Right lobe of liver (tissue), 4 donors: ENCODE data around the gene RXFP2.

Experiments
- CTCF ChIP-seq, 4 donors: fragments of 200-600 bp in 3 of 4; fragments of 450-650 bp in 1 of 4; IDR thresholded peaks; one replicate each; pipeline versions ENCODE4 v1.5.1 to v1.8.0; 2016 to 2022; ENCODE audit warnings: antibody characterized with exemption in 4 of 4, mild to moderate bottlenecking in 2 of 4
- POLR2A ChIP-seq: fragments of 450-650 bp; IDR thresholded peaks from one replicate; pipeline ENCODE4 v1.6.1; 2017; ENCODE audit warnings: antibody characterized with exemption, mild to moderate bottlenecking
- donor health status: DM: no; HTN: no; CAD: no.
- donor health status: DM: no; HTN: no; CAD: no.
- donor health status: DM: no; HTN: yes; CAD: no.

- no peak for TF ChIP-seq CTCF (IDR thresholded peaks at IDR 0.05)
- no peak for TF ChIP-seq POLR2A
Observed at GRCh38 chr13:31798189-31798588, 58.9 kb downstream of the RXFP2 start.
